GM21526 (cell line): ENCODE results near the gene GUCY2D.

ENCODE experiments used
- ATAC-seq: cut with Tn5 transposase; IDR thresholded peaks from one replicate; pipeline ENCODE4 v1.9.1; 2021; ENCODE audit warnings: moderate library complexity; ENCODE audit not compliant: unreplicated experiment, low FRiP score

The GUCY2D gene

GRCh38 chr17:8062435-8062806 is 60.0 kb downstream of the GUCY2D start:
- no peak for ATAC-seq

- no peak for ATAC-seq
These were observed 60.5 kb downstream of the GUCY2D start for GRCh38 chr17:8062807-8063483.

GRCh38 chr17:8063761-8064534 is 61.5 kb downstream of the GUCY2D start:
- ATAC-seq, result no peak

GRCh38 chr17:8064561-8065019 is 62.2 kb downstream of the GUCY2D start:
- ATAC-seq, result no peak

- no peak for ATAC-seq
These were observed 64.7 kb downstream of the GUCY2D start for GRCh38 chr17:8066841-8067775.

GRCh38 chr17:8067806-8068205 is 65.4 kb downstream of the GUCY2D start:
- no peak for ATAC-seq

GRCh38 chr17:8068736-8069586 is 66.5 kb downstream of the GUCY2D start:
- no peak for ATAC-seq

- no peak for ATAC-seq
These were observed 67.1 kb downstream of the GUCY2D start for GRCh38 chr17:8069587-8069860.
